ENCODE data around the gene DAAM2. TPM values are rescaled to one million over a fixed set of nuclear protein-coding genes. Genes with fewer than 3 reads are reported as not detected.

The DAAM2 gene
- total and polyA plus RNA-seq, 2 of the 8 experiments (the other 6 are each of a cell fraction or from before 2014, with no cell fraction given), result 1.5 to 2.9 TPM

GRCh38 chr6:39836606-39837005, 44.4 kb downstream of the DAAM2 start (continued):
- TF ChIP-seq, protein P1, sequence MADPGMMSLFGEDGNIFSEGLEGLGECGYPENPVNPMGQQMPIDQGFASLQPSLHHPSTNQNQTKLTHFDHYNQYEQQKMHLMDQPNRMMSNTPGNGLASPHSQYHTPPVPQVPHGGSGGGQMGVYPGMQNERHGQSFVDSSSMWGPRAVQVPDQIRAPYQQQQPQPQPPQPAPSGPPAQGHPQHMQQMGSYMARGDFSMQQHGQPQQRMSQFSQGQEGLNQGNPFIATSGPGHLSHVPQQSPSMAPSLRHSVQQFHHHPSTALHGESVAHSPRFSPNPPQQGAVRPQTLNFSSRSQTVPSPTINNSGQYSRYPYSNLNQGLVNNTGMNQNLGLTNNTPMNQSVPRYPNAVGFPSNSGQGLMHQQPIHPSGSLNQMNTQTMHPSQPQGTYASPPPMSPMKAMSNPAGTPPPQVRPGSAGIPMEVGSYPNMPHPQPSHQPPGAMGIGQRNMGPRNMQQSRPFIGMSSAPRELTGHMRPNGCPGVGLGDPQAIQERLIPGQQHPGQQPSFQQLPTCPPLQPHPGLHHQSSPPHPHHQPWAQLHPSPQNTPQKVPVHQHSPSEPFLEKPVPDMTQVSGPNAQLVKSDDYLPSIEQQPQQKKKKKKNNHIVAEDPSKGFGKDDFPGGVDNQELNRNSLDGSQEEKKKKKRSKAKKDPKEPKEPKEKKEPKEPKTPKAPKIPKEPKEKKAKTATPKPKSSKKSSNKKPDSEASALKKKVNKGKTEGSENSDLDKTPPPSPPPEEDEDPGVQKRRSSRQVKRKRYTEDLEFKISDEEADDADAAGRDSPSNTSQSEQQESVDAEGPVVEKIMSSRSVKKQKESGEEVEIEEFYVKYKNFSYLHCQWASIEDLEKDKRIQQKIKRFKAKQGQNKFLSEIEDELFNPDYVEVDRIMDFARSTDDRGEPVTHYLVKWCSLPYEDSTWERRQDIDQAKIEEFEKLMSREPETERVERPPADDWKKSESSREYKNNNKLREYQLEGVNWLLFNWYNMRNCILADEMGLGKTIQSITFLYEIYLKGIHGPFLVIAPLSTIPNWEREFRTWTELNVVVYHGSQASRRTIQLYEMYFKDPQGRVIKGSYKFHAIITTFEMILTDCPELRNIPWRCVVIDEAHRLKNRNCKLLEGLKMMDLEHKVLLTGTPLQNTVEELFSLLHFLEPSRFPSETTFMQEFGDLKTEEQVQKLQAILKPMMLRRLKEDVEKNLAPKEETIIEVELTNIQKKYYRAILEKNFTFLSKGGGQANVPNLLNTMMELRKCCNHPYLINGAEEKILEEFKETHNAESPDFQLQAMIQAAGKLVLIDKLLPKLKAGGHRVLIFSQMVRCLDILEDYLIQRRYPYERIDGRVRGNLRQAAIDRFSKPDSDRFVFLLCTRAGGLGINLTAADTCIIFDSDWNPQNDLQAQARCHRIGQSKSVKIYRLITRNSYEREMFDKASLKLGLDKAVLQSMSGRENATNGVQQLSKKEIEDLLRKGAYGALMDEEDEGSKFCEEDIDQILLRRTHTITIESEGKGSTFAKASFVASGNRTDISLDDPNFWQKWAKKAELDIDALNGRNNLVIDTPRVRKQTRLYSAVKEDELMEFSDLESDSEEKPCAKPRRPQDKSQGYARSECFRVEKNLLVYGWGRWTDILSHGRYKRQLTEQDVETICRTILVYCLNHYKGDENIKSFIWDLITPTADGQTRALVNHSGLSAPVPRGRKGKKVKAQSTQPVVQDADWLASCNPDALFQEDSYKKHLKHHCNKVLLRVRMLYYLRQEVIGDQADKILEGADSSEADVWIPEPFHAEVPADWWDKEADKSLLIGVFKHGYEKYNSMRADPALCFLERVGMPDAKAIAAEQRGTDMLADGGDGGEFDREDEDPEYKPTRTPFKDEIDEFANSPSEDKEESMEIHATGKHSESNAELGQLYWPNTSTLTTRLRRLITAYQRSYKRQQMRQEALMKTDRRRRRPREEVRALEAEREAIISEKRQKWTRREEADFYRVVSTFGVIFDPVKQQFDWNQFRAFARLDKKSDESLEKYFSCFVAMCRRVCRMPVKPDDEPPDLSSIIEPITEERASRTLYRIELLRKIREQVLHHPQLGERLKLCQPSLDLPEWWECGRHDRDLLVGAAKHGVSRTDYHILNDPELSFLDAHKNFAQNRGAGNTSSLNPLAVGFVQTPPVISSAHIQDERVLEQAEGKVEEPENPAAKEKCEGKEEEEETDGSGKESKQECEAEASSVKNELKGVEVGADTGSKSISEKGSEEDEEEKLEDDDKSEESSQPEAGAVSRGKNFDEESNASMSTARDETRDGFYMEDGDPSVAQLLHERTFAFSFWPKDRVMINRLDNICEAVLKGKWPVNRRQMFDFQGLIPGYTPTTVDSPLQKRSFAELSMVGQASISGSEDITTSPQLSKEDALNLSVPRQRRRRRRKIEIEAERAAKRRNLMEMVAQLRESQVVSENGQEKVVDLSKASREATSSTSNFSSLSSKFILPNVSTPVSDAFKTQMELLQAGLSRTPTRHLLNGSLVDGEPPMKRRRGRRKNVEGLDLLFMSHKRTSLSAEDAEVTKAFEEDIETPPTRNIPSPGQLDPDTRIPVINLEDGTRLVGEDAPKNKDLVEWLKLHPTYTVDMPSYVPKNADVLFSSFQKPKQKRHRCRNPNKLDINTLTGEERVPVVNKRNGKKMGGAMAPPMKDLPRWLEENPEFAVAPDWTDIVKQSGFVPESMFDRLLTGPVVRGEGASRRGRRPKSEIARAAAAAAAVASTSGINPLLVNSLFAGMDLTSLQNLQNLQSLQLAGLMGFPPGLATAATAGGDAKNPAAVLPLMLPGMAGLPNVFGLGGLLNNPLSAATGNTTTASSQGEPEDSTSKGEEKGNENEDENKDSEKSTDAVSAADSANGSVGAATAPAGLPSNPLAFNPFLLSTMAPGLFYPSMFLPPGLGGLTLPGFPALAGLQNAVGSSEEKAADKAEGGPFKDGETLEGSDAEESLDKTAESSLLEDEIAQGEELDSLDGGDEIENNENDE (IDR thresholded peaks at IDR 0.05; ENCODE audit: insufficient replicate concordance, low read length), result no peak
- no peak for TF ChIP-seq CHD1 (IDR thresholded peaks at IDR 0.05; ENCODE audit: low read depth, low read length)
